Astrocyte of the cerebellum (primary cell): ENCODE results near the gene FBN2.

Experiments used
- DNase-seq: peaks from one replicate; pipeline ENCODE4 v3.0.0-alpha.2; 2011; ENCODE audit warnings: low read depth
- H3K4me3 ChIP-seq: 2 replicates; pipeline ENCODE4 v1.5.1; 2011; ENCODE audit warnings: mild to moderate bottlenecking, low read depth, low read length, moderate library complexity
- CTCF ChIP-seq: IDR thresholded peaks from 2 replicates; pipeline ENCODE4 v1.5.1; 2012; ENCODE audit warnings: low read length, low read depth, moderate library complexity, mild to moderate bottlenecking; ENCODE audit errors: missing control alignments
- in situ Hi-C: cut with HindIII; loops from 2 replicates; pipeline ENCODE4 v1.10.0; 2017; ENCODE audit warnings: low sequenced_read_pairs

Gene FBN2

GRCh38 chr5:128409166-128409800, 128.8 kb downstream of the FBN2 start:
- in situ Hi-C loops, result no loop called here
- TF ChIP-seq CTCF, result no peak

GRCh38 chr5:128408622-128409021, 129.4 kb downstream of the FBN2 start:
- no peak for DNase-seq
- in situ Hi-C loops, result no loop called here
- no peak for TF ChIP-seq CTCF
- H3K4me3 ChIP-seq, result no peak overlapping the region

More at GRCh38 chr5:128409166-128409800, 128.8 kb downstream of the FBN2 start:
- DNase-seq, result no peak
- no peak overlapping the region for H3K4me3 ChIP-seq

GRCh38 chr5:128407944-128408343, 130.1 kb downstream of the FBN2 start:
- DNase-seq, result no peak
- in situ Hi-C loops, result no loop called here
- no peak for TF ChIP-seq CTCF
- no peak overlapping the region for H3K4me3 ChIP-seq

- DNase-seq, result no peak
- TF ChIP-seq CTCF, result no peak
- no peak overlapping the region for H3K4me3 ChIP-seq
- in situ Hi-C loops, result no loop called here
Measured at GRCh38 chr5:128406803-128407202, 131.2 kb downstream of the FBN2 start.

GRCh38 chr5:128405159-128405558, 132.9 kb downstream of the FBN2 start:
- in situ Hi-C loops, result no loop called here
- no peak for DNase-seq
- TF ChIP-seq CTCF, result no peak
- no peak overlapping the region for H3K4me3 ChIP-seq

- no peak for TF ChIP-seq CTCF
- H3K4me3 ChIP-seq, result no peak overlapping the region
- in situ Hi-C loops, result no loop called here
- no peak for DNase-seq
Measured at GRCh38 chr5:128403333-128403732, 134.7 kb downstream of the FBN2 start.
